ENCODE results near the gene NFYC. TPM values are rescaled to one million over a fixed set of nuclear protein-coding genes. Genes with fewer than 3 reads are reported as not detected.

NFYC gene
- total RNA-seq, 1 donor from 2014 or later, result 38.0 TPM

DNA sequence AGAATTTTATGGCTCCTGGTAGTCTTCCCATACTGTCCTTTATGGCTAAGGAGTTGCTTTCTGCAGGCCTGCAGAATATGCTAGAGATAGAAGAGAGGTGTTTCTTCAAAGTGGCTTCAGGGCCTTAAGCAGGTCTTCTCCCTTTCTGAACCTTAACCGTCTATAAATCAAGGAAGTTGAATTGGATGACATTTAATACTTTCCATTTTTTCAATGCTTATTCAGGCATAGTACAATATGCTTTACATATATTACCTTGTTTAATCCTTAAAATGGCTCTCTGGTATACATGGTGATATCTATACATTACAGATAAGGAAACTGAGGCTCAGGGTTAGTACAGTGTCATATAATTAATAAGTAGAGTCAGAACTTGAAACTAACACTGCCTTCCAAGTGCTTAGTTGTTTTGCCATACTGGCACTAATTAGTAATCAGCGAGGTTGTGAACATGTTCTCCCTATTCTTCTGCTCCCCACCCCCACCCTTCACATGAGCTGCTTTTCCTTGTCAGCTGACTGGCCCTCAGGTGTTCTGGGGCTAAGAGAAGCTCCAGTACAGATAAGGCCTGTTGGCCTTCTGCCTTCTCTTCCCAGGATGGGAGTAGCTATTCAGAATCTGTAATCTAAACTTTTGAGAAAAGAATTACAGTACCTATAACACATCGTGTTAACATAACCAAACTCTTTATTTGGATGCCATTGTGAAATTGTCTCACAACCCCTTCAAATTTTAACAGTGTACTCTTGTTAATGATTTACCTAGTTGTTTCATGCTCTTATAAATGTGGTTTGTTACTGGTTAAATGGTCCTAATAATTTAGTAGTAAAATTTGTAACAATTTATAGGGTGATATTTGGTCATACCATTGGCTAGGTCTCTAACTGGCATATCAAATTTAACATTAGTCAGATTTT is 13.6 kb downstream of the NFYC start:
- H3K4me1 ChIP-seq, result peaks cover 5% of the 10 kb centered on the region
- no peaks in the 10 kb centered on the region for H3K36me3 ChIP-seq
- Mint-ChIP-seq H3K9me3 (no peaks in the 10 kb centered on the region), H3K36me3 (no peaks in the 10 kb centered on the region), H3K4me3 (no peak overlapping the region), H3K27ac (no peak overlapping the region), H3K4me1 (peaks cover 23% of the 10 kb centered on the region), H3K27me3 (ENCODE audit: insufficient read depth, low read depth) (no peaks in the 10 kb centered on the region)
- H3F3A ChIP-seq (ENCODE audit: low read depth), result no peaks in the 10 kb centered on the region
- TF ChIP-seq CTCF (IDR thresholded peaks at IDR 0.05) (no peak), EZH2 (IDR thresholded peaks at IDR 0.05) (no peak)
- no peak overlapping the region for H3K9ac ChIP-seq
- H3K9me3 ChIP-seq (ENCODE audit: low read depth), result no peaks in the 10 kb centered on the region
- H4K20me1 ChIP-seq (ENCODE audit: low read depth), result no peaks in the 10 kb centered on the region
- H3K27me3 ChIP-seq, result no peaks in the 10 kb centered on the region
- no peak for DNase-seq (ENCODE audit: low spot score)
- H3K79me2 ChIP-seq (ENCODE audit: low read depth), result peaks cover 92% of the 10 kb centered on the region
- H3K4me3 ChIP-seq, result no peak overlapping the region
- H3K4me2 ChIP-seq, result no peak overlapping the region
- no peak overlapping the region for H2AFZ ChIP-seq (replicated peaks)
- H3K27ac ChIP-seq, result no peak overlapping the region

GRCh38 chr1:40706626-40707025 is 15.1 kb downstream of the NFYC start:
- Histone ChIP-seq H3K79me2 (ENCODE audit: low read depth) (peaks cover 92% of the 10 kb centered on the region), H3K4me3 (no peak overlapping the region), H3K9me3 (ENCODE audit: low read depth) (no peaks in the 10 kb centered on the region), H3K4me2 (no peak overlapping the region), H3K9ac (no peak overlapping the region), H3K36me3 (no peaks in the 10 kb centered on the region), H4K20me1 (ENCODE audit: low read depth) (peaks cover 4% of the 10 kb centered on the region), H2AFZ (replicated peaks) (no peak overlapping the region), H3F3A (ENCODE audit: low read depth) (no peaks in the 10 kb centered on the region), H3K4me1 (peaks cover 11% of the 10 kb centered on the region), H3K27me3 (no peaks in the 10 kb centered on the region), H3K27ac (no peak overlapping the region)
- Mint-ChIP-seq H3K36me3 (no peaks in the 10 kb centered on the region), H3K4me1 (peaks cover 33% of the 10 kb centered on the region), H3K4me3 (no peak overlapping the region), H3K27ac (no peak overlapping the region), H3K9me3 (no peaks in the 10 kb centered on the region), H3K27me3 (ENCODE audit: insufficient read depth, low read depth) (no peaks in the 10 kb centered on the region)
- no peak for TF ChIP-seq EZH2phosphoT487 (IDR thresholded peaks at IDR 0.05)
- TF ChIP-seq CTCF (IDR thresholded peaks at IDR 0.05), result no peak
- no peak for DNase-seq (ENCODE audit: low spot score)

GRCh38 chr1:40708750-40709099 is 17.2 kb downstream of the NFYC start:
- Histone ChIP-seq H3K4me2 (peak overlapping the region; percentile 97), H3K4me3 (peak overlapping the region; percentile 75), H4K20me1 (ENCODE audit: low read depth) (peaks cover 9% of the 10 kb centered on the region), H3K9me3 (ENCODE audit: low read depth) (no peaks in the 10 kb centered on the region), H3K27ac (peak overlapping the region; percentile 73), H3K4me1 (peaks cover 17% of the 10 kb centered on the region), H3K9ac (no peak overlapping the region), H3K27me3 (no peaks in the 10 kb centered on the region), H2AFZ (replicated peaks) (peak overlapping the region; percentile 98), H3K79me2 (ENCODE audit: low read depth) (peaks cover 93% of the 10 kb centered on the region), H3F3A (ENCODE audit: low read depth) (no peaks in the 10 kb centered on the region), H3K36me3 (no peaks in the 10 kb centered on the region)
- no peaks in the 10 kb centered on the region for H3K27me3 Mint-ChIP-seq (ENCODE audit: insufficient read depth, low read depth)
- peaks cover 5% of the 10 kb centered on the region for H3K36me3 Mint-ChIP-seq
- peak overlapping the region; percentile 100 for H3K27ac Mint-ChIP-seq
- H3K4me1 Mint-ChIP-seq, result peaks cover 37% of the 10 kb centered on the region
- peak overlapping the region; percentile 99 for H3K4me3 Mint-ChIP-seq
- DNase-seq (ENCODE audit: low spot score), result peak; percentile 89
- TF ChIP-seq EZH2phosphoT487 (IDR thresholded peaks at IDR 0.05), result no peak
- TF ChIP-seq CTCF (IDR thresholded peaks at IDR 0.05), result no peak
- TF ChIP-seq EZH2 (IDR thresholded peaks at IDR 0.05), result no peak
- no peaks in the 10 kb centered on the region for H3K9me3 Mint-ChIP-seq
